HG03342 (cell line): ENCODE measurements around the gene IPO7.
"Not testable (repeated sequence)": the region's sequence is repeated elsewhere in the genome, so short reads cannot be mapped to it uniquely, and the experiment has no call there.

Experiments used
- ATAC-seq: cut with Tn5 transposase; IDR thresholded peaks from one replicate; pipeline ENCODE4 v1.9.1; 2021; ENCODE audit warnings: mild to moderate bottlenecking, moderate library complexity; ENCODE audit not compliant: unreplicated experiment

The IPO7 gene

GRCh38 chr11:9384535-9385326 lies at the start of gene IPO7:
Gene IPO7 (plus strand): TSS chr11:9384652. CDS start chr11:9384764, 112 bp downstream.
- peak; percentile 92 for ATAC-seq

- no peak for ATAC-seq
Observed at GRCh38 chr11:9341638-9342178, 42.7 kb upstream of the IPO7 start.

- ATAC-seq, result no peak
Observed at GRCh38 chr11:9344061-9344680, 40.3 kb upstream of the IPO7 start.

- no peak for ATAC-seq
Observed at GRCh38 chr11:9347100-9347499, 37.4 kb upstream of the IPO7 start.

GRCh38 chr11:9347779-9348178 lies 36.7 kb upstream of the IPO7 start:
- not testable (repeated sequence) for ATAC-seq

GRCh38 chr11:9351321-9351881 lies 33.1 kb upstream of the IPO7 start:
- ATAC-seq, result no peak

GRCh38 chr11:9357041-9357440 lies 27.4 kb upstream of the IPO7 start:
- no peak for ATAC-seq

GRCh38 chr11:9360862-9361622 lies 23.4 kb upstream of the IPO7 start:
- ATAC-seq, result not testable (repeated sequence)

- no peak for ATAC-seq
Observed at GRCh38 chr11:9362393-9362863, 22.0 kb upstream of the IPO7 start.

GRCh38 chr11:9363954-9364912 lies 20.2 kb upstream of the IPO7 start:
- peak; percentile 96 for ATAC-seq

- ATAC-seq, result no peak
Observed at GRCh38 chr11:9367551-9367950, 16.9 kb upstream of the IPO7 start.

GRCh38 chr11:9377036-9377435 lies 7.4 kb upstream of the IPO7 start:
- no peak for ATAC-seq

- no peak for ATAC-seq
Observed at GRCh38 chr11:9379041-9379440, 5.4 kb upstream of the IPO7 start.

GRCh38 chr11:9380773-9381172 lies 3.7 kb upstream of the IPO7 start:
- ATAC-seq, result no peak

GRCh38 chr11:9385327-9385899 lies 961 bp downstream of the IPO7 start:
- ATAC-seq, result peak; percentile 19

GRCh38 chr11:9386086-9386485 lies 1.6 kb downstream of the IPO7 start:
- no peak for ATAC-seq

GRCh38 chr11:9386901-9387300 lies 2.4 kb downstream of the IPO7 start:
- no peak for ATAC-seq

- no peak for ATAC-seq
Observed at GRCh38 chr11:9396310-9396709, 11.9 kb downstream of the IPO7 start.

GRCh38 chr11:9396752-9397151 lies 12.3 kb downstream of the IPO7 start:
- ATAC-seq, result peak; percentile 45
